Measurements from ENCODE around the gene CREB3L2.

Gene CREB3L2

DNA sequence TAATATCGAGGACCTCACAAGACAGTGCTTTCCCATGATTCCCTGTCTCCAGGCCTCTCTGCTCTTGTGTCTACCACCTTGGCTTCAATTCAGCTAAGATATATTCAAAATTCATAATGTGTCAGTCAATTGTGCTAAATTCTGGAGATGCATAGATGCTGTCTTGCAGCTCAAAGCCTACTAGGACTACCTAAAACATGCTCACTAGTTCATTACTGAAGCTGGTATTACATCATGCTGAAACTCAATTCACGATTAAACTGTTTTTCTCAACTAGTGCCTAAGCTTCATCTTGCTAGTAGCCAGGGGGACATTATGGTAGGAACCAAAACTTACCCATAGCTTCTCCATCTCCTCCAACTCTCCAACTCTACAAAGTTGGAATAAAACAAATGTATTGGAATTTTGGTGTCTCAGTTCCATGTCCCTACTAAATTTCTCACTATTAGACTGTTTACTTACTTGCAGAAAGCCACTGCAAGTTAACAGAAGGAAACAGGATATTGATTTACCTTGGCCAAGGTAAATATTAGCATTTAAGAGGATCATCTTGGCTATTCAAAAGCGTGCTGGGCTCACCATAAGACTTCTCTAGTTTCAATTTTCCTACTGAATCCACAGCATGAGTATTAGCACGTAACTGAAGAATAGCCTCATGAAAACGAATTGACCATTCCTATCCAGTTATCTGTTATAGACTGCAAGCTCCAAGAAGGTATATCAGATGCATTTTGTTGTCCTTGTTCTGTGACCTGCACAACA lies 53.6 kb downstream of the CREB3L2 start:
- Histone ChIP-seq H3K27me3 (ENCODE audit: control insufficient read depth in 1 of 2, insufficient read depth in 2 of 2, low read length in 2 of 2) (no peaks in the 10 kb centered on the region), H3K9me3 (ENCODE audit: low read length) (no peaks in the 10 kb centered on the region), H3K4me3 (ENCODE audit: low read depth in 1 of 2, low read length in 2 of 2) (no peak overlapping the region), H3K27ac (ENCODE audit: low read depth, low read length) (no peak overlapping the region), H3K4me1 (ENCODE audit: insufficient read depth, low read length) (peaks cover 26% of the 10 kb centered on the region), H3K9ac (ENCODE audit: low read length) (no peak overlapping the region), H3K36me3 (ENCODE audit: insufficient read depth, low read length) (no peaks in the 10 kb centered on the region)

DNA sequence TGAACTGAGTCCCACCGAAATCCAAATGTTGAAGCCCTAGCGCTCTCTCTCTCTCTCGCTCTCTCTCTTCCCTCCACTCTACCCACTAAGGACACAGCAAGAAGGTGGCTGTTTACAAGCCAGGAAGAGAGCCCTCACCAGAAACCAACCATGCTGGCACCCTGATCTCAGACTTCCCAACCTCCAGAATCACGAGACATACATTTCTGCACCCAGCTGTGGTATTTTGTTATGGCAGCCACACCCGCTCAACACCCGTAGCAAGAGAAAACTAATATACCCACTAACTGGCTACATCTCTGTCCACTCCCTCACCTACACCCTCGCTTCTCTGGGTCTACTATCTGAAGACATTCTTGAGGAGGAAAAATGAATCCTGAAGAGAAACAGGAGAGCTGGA lies 54.8 kb downstream of the CREB3L2 start:
- H3K4me3 ChIP-seq (ENCODE audit: low read depth in 1 of 2, low read length in 2 of 2), result no peak overlapping the region
- H3K27ac ChIP-seq (ENCODE audit: low read depth, low read length), result no peak overlapping the region
- no peaks in the 10 kb centered on the region for H3K27me3 ChIP-seq (ENCODE audit: control insufficient read depth in 1 of 2, insufficient read depth in 2 of 2, low read length in 2 of 2)
- peaks cover 25% of the 10 kb centered on the region for H3K4me1 ChIP-seq (ENCODE audit: insufficient read depth, low read length)
- no peaks in the 10 kb centered on the region for H3K9me3 ChIP-seq (ENCODE audit: low read length)
- H3K36me3 ChIP-seq (ENCODE audit: insufficient read depth, low read length), result no peaks in the 10 kb centered on the region
- no peak overlapping the region for H3K9ac ChIP-seq (ENCODE audit: low read length)

DNA sequence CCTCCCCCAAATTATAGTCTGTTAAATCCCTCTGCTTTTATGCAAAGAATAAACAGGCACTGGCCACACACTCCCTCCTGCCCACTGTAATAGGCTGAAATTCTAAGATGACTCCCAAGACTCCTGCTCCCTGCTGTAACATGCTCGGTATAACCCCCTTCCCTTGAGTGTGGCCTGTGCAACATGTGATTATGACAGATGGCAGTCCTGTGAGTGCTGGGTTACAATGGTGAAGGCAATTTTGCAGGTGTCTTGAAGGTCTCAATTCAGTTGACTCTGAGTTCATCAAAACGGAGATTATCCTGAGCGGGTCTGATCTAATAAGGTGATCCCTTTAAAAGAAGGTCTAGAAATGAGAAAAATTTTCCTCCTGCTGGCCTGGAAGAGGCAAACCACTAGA lies 55.9 kb downstream of the CREB3L2 start:
- no peak overlapping the region for H3K9ac ChIP-seq (ENCODE audit: low read length)
- no peaks in the 10 kb centered on the region for H3K27me3 ChIP-seq (ENCODE audit: control insufficient read depth in 1 of 2, insufficient read depth in 2 of 2, low read length in 2 of 2)
- H3K4me1 ChIP-seq (ENCODE audit: insufficient read depth, low read length), result peaks cover 31% of the 10 kb centered on the region
- no peak overlapping the region for H3K4me3 ChIP-seq (ENCODE audit: low read depth in 1 of 2, low read length in 2 of 2)
- no peaks in the 10 kb centered on the region for H3K36me3 ChIP-seq (ENCODE audit: insufficient read depth, low read length)
- no peak overlapping the region for H3K27ac ChIP-seq (ENCODE audit: low read depth, low read length)
- H3K9me3 ChIP-seq (ENCODE audit: low read length), result no peaks in the 10 kb centered on the region

- H3K36me3 ChIP-seq (ENCODE audit: insufficient read depth, low read length), result no peaks in the 10 kb centered on the region
- no peak overlapping the region for H3K27ac ChIP-seq (ENCODE audit: low read depth, low read length)
- H3K4me1 ChIP-seq (ENCODE audit: insufficient read depth, low read length), result peaks cover 42% of the 10 kb centered on the region
- H3K4me3 ChIP-seq (ENCODE audit: low read depth in 1 of 2, low read length in 2 of 2), result no peak overlapping the region
- H3K27me3 ChIP-seq (ENCODE audit: control insufficient read depth in 1 of 2, insufficient read depth in 2 of 2, low read length in 2 of 2), result no peaks in the 10 kb centered on the region
- H3K9ac ChIP-seq (ENCODE audit: low read length), result no peak overlapping the region
- H3K9me3 ChIP-seq (ENCODE audit: low read length), result no peaks in the 10 kb centered on the region
These were observed 57.7 kb downstream of the CREB3L2 start for GRCh38 chr7:137944168-137944567.

GRCh38 chr7:137943132-137943551 lies 58.7 kb downstream of the CREB3L2 start:
- no peak overlapping the region for H3K4me3 ChIP-seq (ENCODE audit: low read depth in 1 of 2, low read length in 2 of 2)
- no peak overlapping the region for H3K9ac ChIP-seq (ENCODE audit: low read length)
- no peaks in the 10 kb centered on the region for H3K27me3 ChIP-seq (ENCODE audit: control insufficient read depth in 1 of 2, insufficient read depth in 2 of 2, low read length in 2 of 2)
- H3K27ac ChIP-seq (ENCODE audit: low read depth, low read length), result peak overlapping the region; percentile 10
- peaks cover 42% of the 10 kb centered on the region for H3K4me1 ChIP-seq (ENCODE audit: insufficient read depth, low read length)
- no peaks in the 10 kb centered on the region for H3K36me3 ChIP-seq (ENCODE audit: insufficient read depth, low read length)
- no peaks in the 10 kb centered on the region for H3K9me3 ChIP-seq (ENCODE audit: low read length)

DNA sequence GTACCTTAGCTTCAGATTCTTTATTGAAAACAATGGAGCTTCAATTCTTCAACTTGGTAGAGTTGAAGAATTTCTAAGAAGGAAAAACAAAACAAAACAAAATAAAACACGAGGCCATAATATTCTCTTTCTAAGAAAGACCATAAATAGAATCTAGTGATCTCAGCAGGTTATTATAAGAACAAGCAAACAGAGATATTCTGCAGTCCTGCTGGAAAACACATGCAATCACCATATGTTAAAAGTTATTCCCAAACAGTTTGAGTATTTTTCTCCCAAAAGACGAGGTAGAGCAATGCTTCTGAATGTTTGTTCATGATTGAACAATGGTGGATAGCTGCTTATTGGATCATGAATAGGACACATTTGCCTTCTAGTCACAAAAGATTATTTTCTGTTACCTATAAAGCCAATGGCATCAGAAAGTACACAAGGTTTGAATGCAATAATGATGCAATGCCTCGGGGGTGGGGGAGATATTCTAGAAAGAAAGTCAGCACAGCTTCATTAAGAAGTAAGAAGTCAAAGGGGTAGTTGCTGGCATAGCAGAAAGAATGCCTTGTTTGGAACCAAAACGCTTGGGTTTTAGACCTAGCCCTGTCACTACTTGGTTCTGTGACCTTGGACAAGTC lies 59.3 kb downstream of the CREB3L2 start:
- H3K9me3 ChIP-seq (ENCODE audit: low read length), result no peaks in the 10 kb centered on the region
- H3K27ac ChIP-seq (ENCODE audit: low read depth, low read length), result peak overlapping the region; percentile 49
- H3K4me1 ChIP-seq (ENCODE audit: insufficient read depth, low read length), result peaks cover 42% of the 10 kb centered on the region
- no peaks in the 10 kb centered on the region for H3K27me3 ChIP-seq (ENCODE audit: control insufficient read depth in 1 of 2, insufficient read depth in 2 of 2, low read length in 2 of 2)
- H3K4me3 ChIP-seq (ENCODE audit: low read depth in 1 of 2, low read length in 2 of 2), result no peak overlapping the region
- no peaks in the 10 kb centered on the region for H3K36me3 ChIP-seq (ENCODE audit: insufficient read depth, low read length)
- no peak overlapping the region for H3K9ac ChIP-seq (ENCODE audit: low read length)

- Histone ChIP-seq H3K4me1 (ENCODE audit: insufficient read depth, low read length) (peaks cover 58% of the 10 kb centered on the region), H3K36me3 (ENCODE audit: insufficient read depth, low read length) (no peaks in the 10 kb centered on the region), H3K9ac (ENCODE audit: low read length) (no peak overlapping the region), H3K27me3 (ENCODE audit: control insufficient read depth in 1 of 2, insufficient read depth in 2 of 2, low read length in 2 of 2) (no peaks in the 10 kb centered on the region), H3K4me3 (ENCODE audit: low read depth in 1 of 2, low read length in 2 of 2) (peak overlapping the region in 1 of 2 donors; percentile 25), H3K9me3 (ENCODE audit: low read length) (no peaks in the 10 kb centered on the region), H3K27ac (ENCODE audit: low read depth, low read length) (peak overlapping the region; percentile 43)
These were observed 61.0 kb downstream of the CREB3L2 start for GRCh38 chr7:137940656-137941518.

- H3K4me3 ChIP-seq (ENCODE audit: low read depth in 1 of 2, low read length in 2 of 2), result peak overlapping the region in 1 of 2 donors; percentile 25
- no peaks in the 10 kb centered on the region for H3K36me3 ChIP-seq (ENCODE audit: insufficient read depth, low read length)
- H3K4me1 ChIP-seq (ENCODE audit: insufficient read depth, low read length), result peaks cover 62% of the 10 kb centered on the region
- H3K9ac ChIP-seq (ENCODE audit: low read length), result no peak overlapping the region
- H3K27ac ChIP-seq (ENCODE audit: low read depth, low read length), result no peak overlapping the region
- no peaks in the 10 kb centered on the region for H3K27me3 ChIP-seq (ENCODE audit: control insufficient read depth in 1 of 2, insufficient read depth in 2 of 2, low read length in 2 of 2)
- no peaks in the 10 kb centered on the region for H3K9me3 ChIP-seq (ENCODE audit: low read length)
These were observed 61.7 kb downstream of the CREB3L2 start for GRCh38 chr7:137940218-137940617.

DNA sequence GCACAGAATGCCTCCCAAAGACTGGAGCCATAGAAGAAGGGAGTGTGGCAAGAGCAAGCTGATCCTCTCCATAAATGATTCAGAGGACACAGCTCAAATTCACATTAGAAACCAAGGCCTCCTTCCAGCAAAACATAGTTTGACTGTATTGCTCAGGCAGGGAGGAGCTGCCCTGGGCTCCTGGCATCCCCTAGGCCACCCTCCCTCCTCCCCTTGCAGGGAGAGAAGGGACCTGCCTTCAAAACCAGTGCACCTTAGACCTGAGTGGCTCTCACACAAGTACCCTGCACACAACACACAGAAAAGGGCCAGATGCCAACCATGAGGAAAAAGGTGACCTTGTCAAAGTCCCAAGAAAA lies 64.7 kb downstream of the CREB3L2 start:
- H3K4me3 ChIP-seq (ENCODE audit: low read depth in 1 of 2, low read length in 2 of 2), result no peak overlapping the region
- H3K9me3 ChIP-seq (ENCODE audit: low read length), result no peaks in the 10 kb centered on the region
- no peaks in the 10 kb centered on the region for H3K36me3 ChIP-seq (ENCODE audit: insufficient read depth, low read length)
- H3K9ac ChIP-seq (ENCODE audit: low read length), result no peak overlapping the region
- H3K4me1 ChIP-seq (ENCODE audit: insufficient read depth, low read length), result peaks cover 69% of the 10 kb centered on the region
- H3K27ac ChIP-seq (ENCODE audit: low read depth, low read length), result peak overlapping the region; percentile 78
- H3K27me3 ChIP-seq (ENCODE audit: control insufficient read depth in 1 of 2, insufficient read depth in 2 of 2, low read length in 2 of 2), result no peaks in the 10 kb centered on the region

GRCh38 chr7:137936509-137937201 lies 65.2 kb downstream of the CREB3L2 start:
- no peaks in the 10 kb centered on the region for H3K27me3 ChIP-seq (ENCODE audit: control insufficient read depth in 1 of 2, insufficient read depth in 2 of 2, low read length in 2 of 2)
- no peaks in the 10 kb centered on the region for H3K36me3 ChIP-seq (ENCODE audit: insufficient read depth, low read length)
- peak overlapping the region; percentile 78 for H3K27ac ChIP-seq (ENCODE audit: low read depth, low read length)
- H3K9me3 ChIP-seq (ENCODE audit: low read length), result no peaks in the 10 kb centered on the region
- no peak overlapping the region for H3K9ac ChIP-seq (ENCODE audit: low read length)
- no peak overlapping the region for H3K4me3 ChIP-seq (ENCODE audit: low read depth in 1 of 2, low read length in 2 of 2)
- H3K4me1 ChIP-seq (ENCODE audit: insufficient read depth, low read length), result peaks cover 66% of the 10 kb centered on the region

All from muscle layer of colon (tissue), 2 donors.